GM21423 (cell line): ENCODE data around the gene GADL1.
A peak's percentile ranks its signal among the peaks of the same experiment; 100 is the strongest.

ENCODE experiments used
- ATAC-seq: cut with Tn5 transposase; IDR thresholded peaks from one replicate; pipeline ENCODE4 v1.9.1; 2021; ENCODE audit warnings: mild to moderate bottlenecking, moderate library complexity; ENCODE audit not compliant: unreplicated experiment

Gene GADL1

DNA sequence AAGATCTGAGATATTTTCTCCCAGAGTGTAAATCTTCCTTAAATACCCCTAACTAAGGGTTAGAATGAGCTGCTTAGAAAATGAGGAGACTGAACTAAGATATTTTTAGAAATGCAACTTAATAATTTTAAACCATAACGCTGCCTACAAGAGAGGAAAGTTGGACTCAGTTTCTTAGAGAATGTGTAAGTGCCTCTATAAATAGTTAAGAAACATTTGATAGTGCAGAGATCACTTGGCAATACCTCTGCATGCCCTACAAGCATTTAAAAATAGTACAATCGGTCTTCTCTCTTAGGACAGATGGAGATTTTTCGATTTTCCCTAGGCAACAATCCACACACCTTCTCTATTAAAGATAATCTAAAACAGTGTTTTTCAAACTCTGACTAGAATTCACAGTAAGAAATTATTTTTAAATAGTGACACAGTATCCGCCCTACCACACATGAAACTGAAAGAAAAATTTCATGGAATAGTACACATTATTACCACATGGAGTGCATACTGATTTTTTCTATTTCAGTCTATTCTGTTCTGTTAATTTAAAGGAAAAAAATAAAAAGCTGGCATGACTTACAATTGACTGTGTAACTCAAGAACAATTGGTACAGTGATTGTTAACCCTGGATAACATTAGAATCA is 83.2 kb downstream of the GADL1 start:
- ATAC-seq = no peak

DNA sequence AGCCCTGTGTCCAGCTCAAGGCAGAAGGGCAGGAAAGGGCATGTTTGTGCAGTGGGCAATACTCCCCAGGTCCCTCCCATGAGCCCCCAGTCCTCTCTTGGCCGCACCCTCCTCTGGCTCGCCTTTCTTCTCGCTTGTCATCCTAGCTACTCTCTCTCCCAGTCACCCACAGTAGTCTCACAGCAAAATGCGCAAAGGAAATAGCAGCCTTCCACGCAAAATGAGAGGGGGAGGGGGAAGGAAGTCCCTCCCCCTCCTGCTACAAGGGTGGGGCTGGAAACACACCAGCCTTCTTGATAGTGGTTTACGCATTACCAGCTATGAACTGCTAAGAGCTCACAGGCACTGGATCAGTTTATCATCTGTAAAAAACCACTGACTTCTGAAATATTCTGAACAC is 83.8 kb downstream of the GADL1 start:
- ATAC-seq = no peak

GRCh38 chr3:30805695-30806094 is 88.8 kb downstream of the GADL1 start:
- no peak for ATAC-seq

DNA sequence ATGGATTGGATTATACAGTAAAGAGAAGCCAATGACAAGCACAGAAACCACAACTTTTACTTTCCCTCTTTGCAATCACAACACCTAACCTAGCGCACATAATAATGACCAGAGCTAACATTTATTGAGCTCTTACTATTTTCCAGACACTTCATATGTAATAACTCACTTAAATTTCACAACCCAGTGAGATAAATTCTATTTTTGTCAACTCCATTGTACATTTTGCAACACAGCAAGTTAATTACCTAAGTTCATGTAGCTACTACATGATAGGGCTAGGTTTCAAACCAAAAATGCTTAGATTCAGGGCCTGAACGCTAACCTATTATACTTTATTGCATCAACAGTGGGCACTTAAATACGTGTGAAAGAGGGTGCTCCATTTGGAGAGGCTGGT is 89.5 kb downstream of the GADL1 start:
- ATAC-seq = no peak

DNA sequence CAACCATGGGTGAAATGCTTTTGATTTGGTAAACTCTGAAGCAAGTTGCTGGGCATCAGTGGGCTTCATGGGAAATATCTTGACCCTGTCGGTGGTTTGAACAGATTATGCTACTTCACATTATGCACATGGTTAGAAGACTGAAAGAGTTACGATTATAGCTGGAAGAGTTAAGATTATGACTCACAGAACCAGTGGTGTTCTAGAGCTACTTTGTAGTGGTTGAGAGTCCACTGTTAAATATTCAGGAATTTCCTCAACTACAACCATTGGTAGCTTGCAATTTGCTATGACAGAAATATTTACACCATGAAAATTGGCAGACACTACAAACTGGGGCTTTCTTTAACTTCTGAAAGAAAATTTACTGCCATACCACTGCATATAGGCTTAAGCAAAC is 99.3 kb downstream of the GADL1 start:
- ATAC-seq = no peak

GRCh38 chr3:30793740-30794139 is 100.7 kb downstream of the GADL1 start:
- ATAC-seq = no peak

DNA sequence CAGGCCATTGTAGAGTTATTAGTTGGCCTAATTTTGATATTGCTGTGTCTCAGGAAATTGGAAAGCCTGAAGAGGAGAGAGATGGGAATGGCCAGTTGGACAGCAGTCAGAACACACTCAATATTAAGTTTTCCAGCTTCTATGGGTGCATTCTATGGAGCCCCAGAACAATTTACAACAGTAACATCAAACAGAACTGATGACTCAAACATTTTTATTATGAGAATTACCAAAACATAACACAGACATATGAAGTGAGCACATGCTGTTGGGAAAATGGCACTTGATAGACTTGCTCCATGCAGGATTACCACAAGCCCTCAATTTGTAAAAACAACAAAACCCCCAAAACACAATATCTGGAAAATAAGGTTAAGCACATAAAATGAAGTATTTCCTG is 104.3 kb downstream of the GADL1 start:
- ATAC-seq = no peak

DNA sequence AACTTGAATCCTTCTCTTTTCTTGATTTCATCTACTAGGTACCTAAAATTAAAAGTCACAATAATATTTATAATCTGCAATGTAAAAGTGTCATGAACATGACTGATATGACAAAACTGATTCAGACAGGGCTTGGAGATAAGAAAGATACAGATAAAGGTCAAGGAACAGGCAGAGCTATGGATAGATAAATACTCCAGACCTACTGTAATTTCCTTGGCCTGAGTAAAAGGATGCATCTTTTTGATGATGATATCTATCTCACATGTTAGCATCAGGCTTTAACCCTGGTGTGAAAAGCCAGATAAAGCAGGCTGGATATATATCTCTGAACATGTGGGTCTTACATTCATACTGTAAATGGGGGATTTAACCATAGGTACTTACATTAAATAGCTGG is 108.1 kb downstream of the GADL1 start:
- ATAC-seq = no peak

DNA sequence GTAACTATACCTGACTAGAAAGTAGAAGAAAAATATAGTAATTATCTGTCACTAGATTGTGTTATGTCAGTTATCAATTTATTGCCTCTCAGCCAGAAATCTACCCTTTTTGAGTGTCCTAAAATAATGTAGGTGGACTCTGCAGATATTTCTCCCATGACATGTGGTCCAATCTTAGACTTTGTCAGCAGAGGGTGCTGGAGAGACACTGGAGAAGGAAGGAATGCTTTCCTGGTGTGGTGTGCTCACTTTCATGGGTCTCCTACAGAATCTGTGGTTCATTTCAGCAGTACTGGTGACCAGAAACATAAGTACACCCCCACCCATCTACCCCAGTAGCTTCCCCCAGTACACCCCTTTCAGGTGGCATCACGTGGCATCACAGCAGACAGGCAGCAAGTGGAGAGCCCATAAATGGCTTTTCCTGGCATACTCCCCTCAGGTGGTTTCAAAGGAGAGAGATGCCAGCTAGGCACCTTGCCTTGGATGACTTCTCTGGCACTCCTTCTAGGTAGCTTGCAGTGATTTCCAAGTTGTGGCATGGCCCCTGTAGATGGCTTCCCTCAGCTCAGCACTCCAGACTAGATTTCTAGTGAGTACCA is 114.7 kb downstream of the GADL1 start:
- no peak for ATAC-seq

DNA sequence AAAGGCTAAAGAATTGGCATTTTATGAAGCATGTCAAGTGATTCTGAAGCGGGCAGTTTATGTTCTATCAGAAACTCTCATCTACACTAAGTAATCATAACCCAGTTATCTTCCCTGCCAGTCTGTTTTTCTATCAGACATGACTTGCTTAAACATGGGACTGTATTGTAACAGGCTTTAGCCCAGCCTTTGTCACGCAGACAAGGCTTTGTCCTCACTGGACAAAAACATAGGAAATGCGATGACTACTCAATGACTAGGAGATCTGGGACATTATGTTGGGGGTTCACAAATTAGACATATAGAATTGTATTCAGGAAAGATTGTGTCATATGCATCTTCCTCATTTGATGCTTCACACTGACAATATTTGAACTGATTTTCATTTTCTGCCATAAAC is 115.5 kb downstream of the GADL1 start:
- no peak for ATAC-seq

GRCh38 chr3:30777426-30778113 is 116.9 kb downstream of the GADL1 start:
- ATAC-seq = no peak

GRCh38 chr3:30776186-30776815 is 118.2 kb downstream of the GADL1 start:
- no peak for ATAC-seq

DNA sequence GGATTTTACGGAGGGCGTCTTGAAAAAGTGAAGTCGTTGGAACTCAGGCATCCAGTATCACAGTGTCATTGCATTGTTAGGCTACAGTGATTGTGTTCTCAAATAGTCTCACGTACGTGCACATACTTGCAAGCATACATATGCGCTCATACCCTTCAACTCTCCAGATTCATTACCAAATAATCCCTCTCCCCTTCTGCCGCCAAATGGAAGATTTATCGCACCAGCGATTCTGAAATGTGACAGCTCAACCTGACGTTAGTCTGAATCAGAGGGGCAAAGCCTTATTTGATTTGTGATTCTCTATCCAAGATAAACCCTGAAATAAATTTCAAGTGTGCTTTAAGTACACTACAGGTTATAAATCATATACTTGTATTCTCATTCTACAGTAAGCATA is 119.4 kb downstream of the GADL1 start:
- no peak for ATAC-seq

GRCh38 chr3:30774062-30774461 is 120.4 kb downstream of the GADL1 start:
- no peak for ATAC-seq

DNA sequence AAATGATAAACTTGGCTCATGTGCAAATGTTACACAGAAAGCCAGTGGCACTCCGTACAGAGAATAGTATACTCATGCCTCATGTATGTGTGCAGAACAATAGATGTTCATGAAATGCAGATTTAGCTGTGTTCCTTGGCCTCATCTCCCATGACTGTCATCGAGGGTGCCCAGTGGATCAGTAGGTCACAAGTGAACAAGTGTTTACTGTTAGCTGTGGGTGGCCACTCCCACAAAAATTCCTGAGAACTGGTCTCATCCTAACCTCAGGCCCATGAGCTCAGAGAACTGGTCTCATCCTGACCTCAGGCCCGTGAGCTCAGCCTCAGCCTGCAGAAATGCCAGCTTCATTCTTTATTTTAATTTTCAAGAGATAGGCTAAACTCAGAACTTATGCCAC is 124.1 kb downstream of the GADL1 start:
- ATAC-seq = no peak

GRCh38 chr3:30768703-30769550 is 125.5 kb downstream of the GADL1 start:
- ATAC-seq = peak; percentile 60

GRCh38 chr3:30768046-30768445 is 126.4 kb downstream of the GADL1 start:
- no peak for ATAC-seq

DNA sequence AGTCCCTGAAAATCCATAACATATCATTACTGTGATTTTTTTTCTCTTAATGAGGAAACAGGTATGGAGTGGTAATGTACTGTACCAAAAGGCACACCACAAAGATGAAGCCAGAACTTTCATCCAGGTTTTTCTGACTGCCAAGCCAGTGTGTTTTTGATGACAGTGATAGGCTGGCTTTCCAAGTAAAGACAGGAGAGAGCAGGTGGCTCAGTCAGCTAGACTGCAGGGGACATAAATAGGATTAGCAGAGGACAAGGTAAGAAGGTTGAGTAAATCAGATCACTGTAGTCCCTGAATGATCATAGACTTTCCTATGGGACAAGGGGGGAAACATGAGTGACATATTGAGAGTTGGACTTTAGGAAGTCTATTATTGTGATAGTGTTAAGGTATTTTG is 127.9 kb downstream of the GADL1 start:
- ATAC-seq = no peak

GRCh38 chr3:30764891-30765290 is 129.6 kb downstream of the GADL1 start:
- no peak for ATAC-seq

- ATAC-seq = no peak
These were observed 130.2 kb downstream of the GADL1 start for GRCh38 chr3:30764281-30764680.

GRCh38 chr3:30761374-30761773 is 133.1 kb downstream of the GADL1 start:
- no peak for ATAC-seq
